OCI-LY7 (cell line): ENCODE measurements around the gene COPS6. TPM values are rescaled to one million over a fixed set of nuclear protein-coding genes. Genes with fewer than 3 reads are reported as not detected.
A peak's percentile ranks its signal among the peaks of the same experiment; 100 is the strongest.

Experiments
- BruUV-seq: library from RNA; stranded (reverse); fragments of 400-500 nt; replicated peaks from 2 replicates; lab custom pipeline; 2021; lab: Mats Ljungman, UMichigan
- CTCF ChIA-PET: fragments of 300-600 bp; sonication (Branson Sonifier 250); formaldehyde crosslinking; loops from one replicate; lab custom pipeline; 2022; ENCODE audit warnings: antibody characterized with exemption; ENCODE audit not compliant: unreplicated experiment; lab: Charles Lee
- POLR2A ChIA-PET: fragments of 300-600 bp; sonication (Branson Sonifier 250); formaldehyde crosslinking; loops from one replicate; lab custom pipeline; 2022; ENCODE audit warnings: antibody characterized with exemption; lab: Charles Lee
- DNase-seq: peaks from one replicate; pipeline ENCODE4 v3.0.0-alpha.2; 2015; ENCODE audit warnings: low spot score
- H2AFZ ChIP-seq: fragments of 200-600 bp; sonication (generic), shearing (Covaris generic); 2 replicates; pipeline ENCODE4 v1.6.1; 2014; ENCODE audit warnings: mild to moderate bottlenecking, antibody characterized with exemption, low read length, moderate library complexity
- H3K27ac ChIP-seq: fragments of 200-600 bp; sonication (generic); 2 replicates; pipeline ENCODE4 v1.5.1; 2014; ENCODE audit warnings: mixed run types, low read depth, mild to moderate bottlenecking, moderate library complexity, low read length, inconsistent platforms; ENCODE audit not compliant: poor library complexity, severe bottlenecking
- H3K36me3 ChIP-seq: fragments of 200-600 bp; sonication (generic); 2 replicates; pipeline ENCODE4 v1.6.1; 2014; ENCODE audit warnings: mild to moderate bottlenecking, antibody characterized with exemption, low read length, moderate library complexity, mixed read lengths; ENCODE audit not compliant: insufficient read depth
- H3K4me1 ChIP-seq: fragments of 200-600 bp; sonication (generic); 2 replicates; pipeline ENCODE4 v1.5.1; 2014; ENCODE audit warnings: mild to moderate bottlenecking, low read length; ENCODE audit not compliant: insufficient read depth, poor library complexity, severe bottlenecking
- H3K4me2 ChIP-seq: fragments of 200-600 bp; sonication (generic); 2 replicates; pipeline ENCODE4 v1.6.1; 2014; ENCODE audit warnings: mild to moderate bottlenecking, low read length
- H3K4me3 ChIP-seq: fragments of 200-600 bp; sonication (generic); 2 replicates; pipeline ENCODE4 v1.5.1; 2014; ENCODE audit warnings: mild to moderate bottlenecking, low read depth, low read length; ENCODE audit not compliant: poor library complexity, severe bottlenecking
- H3K79me2 ChIP-seq: fragments of 200-600 bp; sonication (generic); 2 replicates; pipeline ENCODE4 v1.6.1; 2016; ENCODE audit warnings: low read depth, mild to moderate bottlenecking, low read length, moderate library complexity, mixed read lengths; ENCODE audit not compliant: insufficient read depth
- H3K9me2 ChIP-seq: fragments of 200-600 bp; sonication (generic); 2 replicates; pipeline ENCODE4 v1.6.1; 2016; ENCODE audit warnings: mild to moderate bottlenecking, low read length, mixed read lengths; ENCODE audit not compliant: insufficient read depth
- H3K9me3 ChIP-seq: fragments of 200-600 bp; sonication (generic); 2 replicates; pipeline ENCODE4 v1.6.1; 2014; ENCODE audit warnings: mild to moderate bottlenecking, mixed run types, low read length, mixed read lengths
- H4K20me1 ChIP-seq: fragments of 200-600 bp; sonication (generic); 2 replicates; pipeline ENCODE4 v1.6.1; 2014; ENCODE audit warnings: mild to moderate bottlenecking, antibody characterized with exemption, low read length, moderate library complexity, mixed read lengths; ENCODE audit not compliant: insufficient read depth
- EZH2phosphoT487 ChIP-seq: fragments of 200-600 bp; sonication (generic); IDR thresholded peaks from 2 replicates; pipeline ENCODE4 v1.6.1; 2018; ENCODE audit warnings: low read depth, borderline replicate concordance, mild to moderate bottlenecking, mixed run types, antibody characterized with exemption, low read length, moderate library complexity, mixed read lengths
- intact Hi-C: fragments of 100-400 bp; cut with micrococcal nuclease; formaldehyde crosslinking; loops from one replicate; pipeline ENCODE4 v1.10.0; 2022; ENCODE audit not compliant: unreplicated experiment
- total RNA-seq, 2 experiments: library from RNA; depleted of rRNA in 1 of 2; stranded (reverse); fragments of >200 nt in 1 of 2; shearing (Covaris generic) in 1 of 2; gene quantifications; 2 replicates each; pipeline ENCODE4 v1.2.3, GENCODE V29; 2014 to 2022
- TF ChIP-seq, protein P1 (sequence below): fragments of 200-600 bp; sonication (generic); conservative IDR thresholded peaks from 2 replicates; pipeline ENCODE4 v1.5.1; 2014; ENCODE audit warnings: mild to moderate bottlenecking, antibody characterized with exemption, low read length, moderate library complexity, mixed read lengths

COPS6 gene
- total RNA-seq, 2 experiments from 2014 or later = 57.6 to 96.0 TPM

DNA sequence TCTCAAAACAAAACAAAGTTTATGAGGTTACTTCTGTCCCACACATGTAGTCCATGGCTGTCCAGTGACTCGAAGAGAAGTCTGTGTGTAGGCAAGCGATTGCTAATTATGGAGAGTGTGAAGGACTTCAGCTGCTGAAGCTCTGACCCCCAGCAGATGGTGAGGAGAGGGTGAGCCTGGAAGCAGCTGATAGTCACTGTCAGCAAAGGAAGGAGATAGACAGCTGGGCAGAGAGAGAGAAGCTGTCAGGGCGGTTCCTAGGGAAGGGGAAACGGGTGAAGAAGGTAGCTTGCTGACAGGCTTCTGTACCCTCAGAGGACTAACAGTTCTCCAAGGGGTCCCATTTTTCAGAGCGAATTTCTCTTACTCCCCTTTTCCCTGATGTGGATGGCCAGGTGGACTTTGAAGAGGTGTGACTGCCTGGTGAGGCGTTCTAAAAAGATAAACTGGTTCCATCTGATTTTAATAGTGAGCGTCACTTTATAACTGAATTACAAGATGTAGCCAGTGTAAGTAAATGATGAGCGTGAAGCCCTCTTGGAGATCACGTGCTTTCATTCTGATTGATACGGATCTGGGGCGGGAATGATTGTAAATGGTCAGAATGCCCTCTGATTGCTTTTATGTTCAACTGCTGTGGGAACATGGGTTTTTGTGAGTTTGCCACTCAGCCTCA, 27.1 kb upstream of the COPS6 start:
- POLR2A ChIA-PET = interaction anchor here (0.6 to 0.7 kb wide), 2 partner anchors 357 to 1057 kb away, joined by 3 to 4 read pairs; no protein-coding TSS in a partner anchor

GRCh38 chr7:100063376-100063775, 25.4 kb upstream of the COPS6 start:
- no peak for DNase-seq
- Histone ChIP-seq H3K4me1 (peaks cover 6% of the 10 kb centered on the region), H3K9me2 (no peaks in the 10 kb centered on the region), H3K79me2 (no peaks in the 10 kb centered on the region), H4K20me1 (no peaks in the 10 kb centered on the region), H3K36me3 (peaks cover 40% of the 10 kb centered on the region; the same call in 1 of the 2 replicates), H3K9me3 (no peaks in the 10 kb centered on the region), H3K4me3 (no peak overlapping the region), H2AFZ (no peak overlapping the region), H3K27ac (no peak overlapping the region), H3K4me2 (no peak overlapping the region)
- ChIA-PET POLR2A (interaction anchor here (0.6 to 1.0 kb wide), 2 partner anchors 43 to 94 kb away, joined by 3 to 4 read pairs; no protein-coding TSS in a partner anchor), CTCF (interaction anchor here (0.5 kb wide), 1 partner anchor 19 kb away, joined by 5 read pairs; no protein-coding TSS in a partner anchor)
- intact Hi-C loops = no loop called here
- no peak for TF ChIP-seq EZH2phosphoT487
- TF ChIP-seq, protein P1, sequence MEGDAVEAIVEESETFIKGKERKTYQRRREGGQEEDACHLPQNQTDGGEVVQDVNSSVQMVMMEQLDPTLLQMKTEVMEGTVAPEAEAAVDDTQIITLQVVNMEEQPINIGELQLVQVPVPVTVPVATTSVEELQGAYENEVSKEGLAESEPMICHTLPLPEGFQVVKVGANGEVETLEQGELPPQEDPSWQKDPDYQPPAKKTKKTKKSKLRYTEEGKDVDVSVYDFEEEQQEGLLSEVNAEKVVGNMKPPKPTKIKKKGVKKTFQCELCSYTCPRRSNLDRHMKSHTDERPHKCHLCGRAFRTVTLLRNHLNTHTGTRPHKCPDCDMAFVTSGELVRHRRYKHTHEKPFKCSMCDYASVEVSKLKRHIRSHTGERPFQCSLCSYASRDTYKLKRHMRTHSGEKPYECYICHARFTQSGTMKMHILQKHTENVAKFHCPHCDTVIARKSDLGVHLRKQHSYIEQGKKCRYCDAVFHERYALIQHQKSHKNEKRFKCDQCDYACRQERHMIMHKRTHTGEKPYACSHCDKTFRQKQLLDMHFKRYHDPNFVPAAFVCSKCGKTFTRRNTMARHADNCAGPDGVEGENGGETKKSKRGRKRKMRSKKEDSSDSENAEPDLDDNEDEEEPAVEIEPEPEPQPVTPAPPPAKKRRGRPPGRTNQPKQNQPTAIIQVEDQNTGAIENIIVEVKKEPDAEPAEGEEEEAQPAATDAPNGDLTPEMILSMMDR = no peak
- BruUV-seq = no TSS peak

More for the DNA sequence above, 27.1 kb upstream of the COPS6 start:
- no peak overlapping the region for H3K4me3 ChIP-seq
- no peak overlapping the region for H3K27ac ChIP-seq
- no peaks in the 10 kb centered on the region for H3K9me3 ChIP-seq
- CTCF ChIA-PET = no interaction called here
- H3K4me1 ChIP-seq = peaks cover 6% of the 10 kb centered on the region
- no peaks in the 10 kb centered on the region for H3K79me2 ChIP-seq
- H4K20me1 ChIP-seq = no peaks in the 10 kb centered on the region
- H2AFZ ChIP-seq = no peak overlapping the region
- intact Hi-C loops = no loop called here
- no peaks in the 10 kb centered on the region for H3K9me2 ChIP-seq
- peaks cover 53% of the 10 kb centered on the region for H3K36me3 ChIP-seq
- BruUV-seq = no TSS peak
- TF ChIP-seq, protein P1 = no peak
- no peak for TF ChIP-seq EZH2phosphoT487
- no peak overlapping the region for H3K4me2 ChIP-seq
- DNase-seq = no peak

- BruUV-seq = TSS peak; percentile 52
These were observed 24.6 kb upstream of the COPS6 start for GRCh38 chr7:100064162-100064561.

More at GRCh38 chr7:100064162-100064561, 24.6 kb upstream of the COPS6 start:
- Histone ChIP-seq H3K27ac (no peak overlapping the region), H3K4me2 (no peak overlapping the region), H3K79me2 (no peaks in the 10 kb centered on the region), H3K36me3 (peaks cover 32% of the 10 kb centered on the region; the same call in 1 of the 2 replicates), H4K20me1 (no peaks in the 10 kb centered on the region), H3K9me3 (no peaks in the 10 kb centered on the region), H3K9me2 (no peaks in the 10 kb centered on the region), H3K4me1 (peaks cover 3% of the 10 kb centered on the region), H2AFZ (no peak overlapping the region), H3K4me3 (no peak overlapping the region)
- no peak for DNase-seq
- no peak for TF ChIP-seq EZH2phosphoT487
- TF ChIP-seq, protein P1 = no peak
- ChIA-PET POLR2A (no interaction called here), CTCF (interaction anchor here (0.5 kb wide), 1 partner anchor 19 kb away, joined by 5 read pairs; no protein-coding TSS in a partner anchor)
- intact Hi-C loops = no loop called here
